Fibroblast of skin of back (primary cell): ENCODE measurements around the gene UPF1.
"Not testable (repeated sequence)": the region's sequence is repeated elsewhere in the genome, so short reads cannot be mapped to it uniquely, and the experiment has no call there.

Experiments used
- DNase-seq: peaks from one replicate; pipeline ENCODE4 v3.0.0-alpha.2; 2013

UPF1 gene

GRCh38 chr19:18899624-18900560 lies 68.1 kb downstream of the UPF1 start:
- DNase-seq: no peak

GRCh38 chr19:18900700-18901481 lies 69.1 kb downstream of the UPF1 start:
- no peak for DNase-seq

GRCh38 chr19:18901491-18901890 lies 69.7 kb downstream of the UPF1 start:
- no peak for DNase-seq

GRCh38 chr19:18902519-18902918 lies 70.8 kb downstream of the UPF1 start:
- not testable (repeated sequence) for DNase-seq

GRCh38 chr19:18903156-18904037 lies 71.6 kb downstream of the UPF1 start:
- no peak for DNase-seq

- no peak for DNase-seq
These were observed 72.7 kb downstream of the UPF1 start for GRCh38 chr19:18904334-18905057.

GRCh38 chr19:18905058-18905456 lies 73.3 kb downstream of the UPF1 start:
- no peak for DNase-seq

GRCh38 chr19:18905513-18906236 lies 73.9 kb downstream of the UPF1 start:
- no peak for DNase-seq

GRCh38 chr19:18906605-18907519 lies 75.1 kb downstream of the UPF1 start:
- DNase-seq: no peak

- DNase-seq: no peak
These were observed 77.3 kb downstream of the UPF1 start for GRCh38 chr19:18908917-18909619.

- DNase-seq: no peak
These were observed 78.3 kb downstream of the UPF1 start for GRCh38 chr19:18910010-18910409.

GRCh38 chr19:18910801-18911436 lies 79.2 kb downstream of the UPF1 start:
- DNase-seq: no peak

- DNase-seq: no peak
These were observed 81.2 kb downstream of the UPF1 start for GRCh38 chr19:18912933-18913332.

- DNase-seq: no peak
These were observed 81.7 kb downstream of the UPF1 start for GRCh38 chr19:18913466-18913865.

- DNase-seq: peak; percentile 20
These were observed 83.9 kb downstream of the UPF1 start for GRCh38 chr19:18915639-18916038.

GRCh38 chr19:18917593-18917992 lies 85.8 kb downstream of the UPF1 start:
- DNase-seq: not testable (repeated sequence)
